Upper lobe of right lung (tissue), 1 donor: ENCODE data around the gene PWWP2B. TPM values are rescaled to one million over a fixed set of nuclear protein-coding genes. Genes with fewer than 3 reads are reported as not detected.

ENCODE experiments used
- ATAC-seq: fragments of 200-7000 bp; cut with Tn5 transposase; one replicate; pipeline ENCODE4 v1.9.1; 2020; ENCODE audit warnings: mild to moderate bottlenecking, moderate library complexity
- DNase-seq: peaks from one replicate; pipeline ENCODE4 v3.0.0-alpha.2; 2020
- H3K27ac ChIP-seq: fragments of 200-600 bp; one replicate; pipeline ENCODE4 v1.8.0; 2022
- H3K27me3 ChIP-seq: fragments of 200-600 bp; one replicate; pipeline ENCODE4 v1.8.0; 2022; ENCODE audit warnings: mild to moderate bottlenecking
- H3K36me3 ChIP-seq: fragments of 200-600 bp; one replicate; pipeline ENCODE4 v1.8.0; 2022
- H3K4me1 ChIP-seq: fragments of 200-600 bp; one replicate; pipeline ENCODE4 v1.8.0; 2022
- H3K4me3 ChIP-seq: fragments of 200-600 bp; one replicate; pipeline ENCODE4 v1.8.0; 2022; ENCODE audit warnings: mild to moderate bottlenecking
- H3K9me3 ChIP-seq: fragments of 200-600 bp; one replicate; pipeline ENCODE4 v1.8.0; 2022
- CTCF ChIP-seq: fragments of 200-600 bp; IDR thresholded peaks from one replicate; pipeline ENCODE4 v1.8.0; 2022; ENCODE audit warnings: antibody characterized with exemption
- intact Hi-C: fragments of 100-400 bp; cut with DNase I; formaldehyde crosslinking; loops from one replicate; pipeline ENCODE4 v1.11.0; 2022
- total RNA-seq: library from RNA; stranded (reverse); fragmentation: NEBNext Ultra II Directional; extraction: Animal tissue kit (Norgen Biotek cat#: 25700); gene quantifications from one replicate; pipeline ENCODE4 v1.2.1, GENCODE V29; 2021
- donor health status: DM: no; HTN: yes; CAD: no; lungs with severe emphysema.

The PWWP2B gene
- total RNA-seq, 1 donor from 2014 or later, result 26.0 TPM

GRCh38 chr10:132373241-132373955 lies 23.6 kb upstream of the PWWP2B start:
- no peaks in the 10 kb centered on the region for H3K4me1 ChIP-seq
- no peak overlapping the region for H3K27ac ChIP-seq
- TF ChIP-seq CTCF, result no peak
- DNase-seq (peak; percentile 60), ATAC-seq (no peak)
- H3K36me3 ChIP-seq, result no peaks in the 10 kb centered on the region
- H3K4me3 ChIP-seq, result no peak overlapping the region
- H3K27me3 ChIP-seq, result no peaks in the 10 kb centered on the region
- no peaks in the 10 kb centered on the region for H3K9me3 ChIP-seq
- intact Hi-C loops, result no loop called here

- Histone ChIP-seq H3K4me1 (no peaks in the 10 kb centered on the region), H3K27me3 (no peaks in the 10 kb centered on the region), H3K9me3 (no peaks in the 10 kb centered on the region), H3K4me3 (no peak overlapping the region), H3K27ac (no peak overlapping the region), H3K36me3 (no peaks in the 10 kb centered on the region)
- intact Hi-C loops, result no loop called here
- TF ChIP-seq CTCF, result no peak
- ATAC-seq (no peak), DNase-seq (peak; percentile 51)
Measured at GRCh38 chr10:132374176-132374575, 22.8 kb upstream of the PWWP2B start.

GRCh38 chr10:132374612-132375011 lies 22.4 kb upstream of the PWWP2B start:
- intact Hi-C loops, result no loop called here
- Histone ChIP-seq H3K9me3 (no peaks in the 10 kb centered on the region), H3K27me3 (no peaks in the 10 kb centered on the region), H3K36me3 (no peaks in the 10 kb centered on the region), H3K27ac (no peak overlapping the region), H3K4me3 (no peak overlapping the region), H3K4me1 (no peaks in the 10 kb centered on the region)
- peak; percentile 56 for DNase-seq
- TF ChIP-seq CTCF, result no peak
- ATAC-seq, result no peak

GRCh38 chr10:132375116-132375794 lies 21.7 kb upstream of the PWWP2B start:
- H3K27ac ChIP-seq, result peak overlapping the region; percentile 30
- H3K4me1 ChIP-seq, result no peaks in the 10 kb centered on the region
- TF ChIP-seq CTCF, result no peak
- no peaks in the 10 kb centered on the region for H3K36me3 ChIP-seq
- intact Hi-C loops, result no loop called here
- DNase-seq, result peak; percentile 83
- ATAC-seq, result peak; percentile 91
- H3K27me3 ChIP-seq, result no peaks in the 10 kb centered on the region
- H3K9me3 ChIP-seq, result no peaks in the 10 kb centered on the region
- H3K4me3 ChIP-seq, result no peak overlapping the region

GRCh38 chr10:132375795-132376297 lies 21.2 kb upstream of the PWWP2B start:
- ATAC-seq (no peak), DNase-seq (no peak)
- H3K36me3 ChIP-seq, result no peaks in the 10 kb centered on the region
- intact Hi-C loops, result no loop called here
- peak overlapping the region; percentile 30 for H3K27ac ChIP-seq
- no peak overlapping the region for H3K4me3 ChIP-seq
- no peaks in the 10 kb centered on the region for H3K4me1 ChIP-seq
- no peaks in the 10 kb centered on the region for H3K9me3 ChIP-seq
- H3K27me3 ChIP-seq, result no peaks in the 10 kb centered on the region
- TF ChIP-seq CTCF, result no peak
